ENCODE results near the gene SMPD4.
"Not testable (repeated sequence)": the region's sequence is repeated elsewhere in the genome, so short reads cannot be mapped to it uniquely, and the experiment has no call there.

SMPD4 gene

GRCh38 chr2:130138841-130139251, 42.6 kb downstream of the SMPD4 start:
- H3K4me3 ChIP-seq (replicated peaks; ENCODE audit: low read depth, low read length); DNase-seq (ENCODE audit: extremely low read depth, low read depth): not testable (repeated sequence)

DNA sequence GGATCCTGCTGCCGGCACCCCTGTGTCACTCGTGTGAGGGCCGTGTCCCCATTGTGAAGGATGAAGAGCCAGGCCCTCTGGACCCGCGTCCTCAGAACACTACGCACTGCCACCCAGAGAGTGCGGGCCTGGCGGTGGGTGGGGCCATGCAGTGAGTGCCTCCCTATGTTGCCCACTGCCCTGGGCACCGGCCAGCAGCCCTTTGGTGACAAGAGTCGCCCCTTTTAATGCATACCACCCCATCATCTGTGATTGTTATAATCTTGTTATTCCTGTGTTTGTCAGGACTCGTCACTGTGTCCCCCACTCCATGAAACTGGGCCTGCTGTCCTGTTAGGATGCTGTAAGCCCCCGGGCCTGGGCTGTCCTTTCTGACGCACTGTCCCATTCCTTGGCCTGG, 43.1 kb downstream of the SMPD4 start:
- not testable (repeated sequence) for DNase-seq (ENCODE audit: extremely low read depth, low read depth); H3K4me3 ChIP-seq (replicated peaks; ENCODE audit: low read depth, low read length)

- DNase-seq (ENCODE audit: extremely low read depth, low read depth), result not testable (repeated sequence)
These were observed 44.3 kb downstream of the SMPD4 start for GRCh38 chr2:130137118-130137517.

GRCh38 chr2:130136546-130136945, 44.9 kb downstream of the SMPD4 start:
- not testable (repeated sequence) for H3K4me3 ChIP-seq (replicated peaks; ENCODE audit: low read depth, low read length); DNase-seq (ENCODE audit: extremely low read depth, low read depth)

More at GRCh38 chr2:130137118-130137517, 44.3 kb downstream of the SMPD4 start:
- H3K4me3 ChIP-seq (replicated peaks; ENCODE audit: low read depth, low read length), result not testable (repeated sequence)

- TF ChIP-seq, protein P1, sequence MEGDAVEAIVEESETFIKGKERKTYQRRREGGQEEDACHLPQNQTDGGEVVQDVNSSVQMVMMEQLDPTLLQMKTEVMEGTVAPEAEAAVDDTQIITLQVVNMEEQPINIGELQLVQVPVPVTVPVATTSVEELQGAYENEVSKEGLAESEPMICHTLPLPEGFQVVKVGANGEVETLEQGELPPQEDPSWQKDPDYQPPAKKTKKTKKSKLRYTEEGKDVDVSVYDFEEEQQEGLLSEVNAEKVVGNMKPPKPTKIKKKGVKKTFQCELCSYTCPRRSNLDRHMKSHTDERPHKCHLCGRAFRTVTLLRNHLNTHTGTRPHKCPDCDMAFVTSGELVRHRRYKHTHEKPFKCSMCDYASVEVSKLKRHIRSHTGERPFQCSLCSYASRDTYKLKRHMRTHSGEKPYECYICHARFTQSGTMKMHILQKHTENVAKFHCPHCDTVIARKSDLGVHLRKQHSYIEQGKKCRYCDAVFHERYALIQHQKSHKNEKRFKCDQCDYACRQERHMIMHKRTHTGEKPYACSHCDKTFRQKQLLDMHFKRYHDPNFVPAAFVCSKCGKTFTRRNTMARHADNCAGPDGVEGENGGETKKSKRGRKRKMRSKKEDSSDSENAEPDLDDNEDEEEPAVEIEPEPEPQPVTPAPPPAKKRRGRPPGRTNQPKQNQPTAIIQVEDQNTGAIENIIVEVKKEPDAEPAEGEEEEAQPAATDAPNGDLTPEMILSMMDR (IDR thresholded peaks at IDR 0.05; ENCODE audit: low read depth, low read length, missing control alignments), result no peak
- no peak for DNase-seq (ENCODE audit: extremely low read depth, low read depth)
- H3K4me3 ChIP-seq (replicated peaks; ENCODE audit: low read depth, low read length), result no peak overlapping the region
These were observed 45.5 kb downstream of the SMPD4 start for GRCh38 chr2:130135692-130136541.

DNA sequence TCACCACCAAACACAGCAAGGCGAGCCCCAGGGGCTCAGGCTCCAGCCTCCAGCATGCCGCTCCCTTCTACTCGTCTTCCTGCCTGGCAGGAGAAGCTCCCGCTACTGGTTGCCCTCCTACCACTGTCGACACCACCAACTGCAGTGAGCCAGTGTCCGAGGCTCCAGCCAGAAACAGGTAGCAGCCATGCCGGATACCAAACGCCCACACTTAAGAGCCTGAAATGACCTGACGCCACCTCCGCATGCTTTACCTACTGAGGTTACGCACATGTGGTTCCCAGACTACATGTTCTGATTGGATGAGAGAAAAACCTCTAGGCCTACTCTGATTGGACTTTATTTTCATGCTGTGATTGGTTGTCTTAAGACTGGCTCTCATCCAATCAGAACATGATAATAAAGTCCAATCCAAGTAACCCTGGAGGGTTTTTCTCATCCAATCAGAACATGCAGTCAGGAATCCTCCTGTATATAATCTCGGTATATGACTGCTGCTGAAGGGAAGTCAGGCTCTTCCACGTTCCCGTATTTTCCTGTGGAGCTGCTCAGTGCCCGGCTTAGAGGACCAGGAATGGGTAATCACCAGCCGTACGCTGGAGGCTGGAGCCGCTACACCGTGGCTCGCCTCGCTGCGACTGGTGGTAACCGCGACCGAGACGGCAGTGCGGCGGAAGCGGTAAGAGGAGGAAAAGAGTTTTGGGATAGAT, 52.1 kb downstream of the SMPD4 start, which contains the start of gene POTEF:
TSS of gene POTEF (minus strand) at position 103 of the 710 bp plus-strand sequence. CDS start 8,707 bp downstream, outside the sequence.
- not testable (repeated sequence) for DNase-seq (ENCODE audit: extremely low read depth, low read depth); H3K4me3 ChIP-seq (replicated peaks; ENCODE audit: low read depth, low read length)

GRCh38 chr2:130128464-130128863, 52.9 kb downstream of the SMPD4 start:
- not testable (repeated sequence) for H3K4me3 ChIP-seq (replicated peaks; ENCODE audit: low read depth, low read length)

DNA sequence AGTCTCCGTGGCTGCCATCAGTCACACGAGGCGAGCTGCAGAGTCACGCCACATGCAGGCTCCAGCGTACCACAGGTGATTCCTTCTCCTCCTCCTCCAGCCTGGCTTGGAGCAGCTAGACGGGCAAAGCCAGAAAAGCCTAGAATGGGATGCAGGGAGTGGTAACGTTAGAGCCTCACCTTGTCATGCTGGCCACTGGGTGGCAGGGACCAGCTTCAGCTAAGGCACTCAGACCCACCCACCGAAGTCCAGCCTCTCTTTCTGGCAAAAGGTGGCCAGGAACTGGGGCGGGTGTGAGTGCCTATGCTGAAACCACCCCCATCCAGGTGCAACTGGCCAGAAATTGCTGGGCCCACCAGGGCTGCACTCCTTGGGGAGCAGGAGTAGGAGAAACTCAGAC, 53.7 kb downstream of the SMPD4 start:
- not testable (repeated sequence) for DNase-seq (ENCODE audit: extremely low read depth, low read depth); H3K4me3 ChIP-seq (replicated peaks; ENCODE audit: low read depth, low read length)

More at GRCh38 chr2:130128464-130128863, 52.9 kb downstream of the SMPD4 start:
- not testable (repeated sequence) for DNase-seq (ENCODE audit: extremely low read depth, low read depth)

GRCh38 chr2:130120924-130121323, 60.5 kb downstream of the SMPD4 start:
- DNase-seq (ENCODE audit: extremely low read depth, low read depth); H3K4me3 ChIP-seq (replicated peaks; ENCODE audit: low read depth, low read length): not testable (repeated sequence)

DNA sequence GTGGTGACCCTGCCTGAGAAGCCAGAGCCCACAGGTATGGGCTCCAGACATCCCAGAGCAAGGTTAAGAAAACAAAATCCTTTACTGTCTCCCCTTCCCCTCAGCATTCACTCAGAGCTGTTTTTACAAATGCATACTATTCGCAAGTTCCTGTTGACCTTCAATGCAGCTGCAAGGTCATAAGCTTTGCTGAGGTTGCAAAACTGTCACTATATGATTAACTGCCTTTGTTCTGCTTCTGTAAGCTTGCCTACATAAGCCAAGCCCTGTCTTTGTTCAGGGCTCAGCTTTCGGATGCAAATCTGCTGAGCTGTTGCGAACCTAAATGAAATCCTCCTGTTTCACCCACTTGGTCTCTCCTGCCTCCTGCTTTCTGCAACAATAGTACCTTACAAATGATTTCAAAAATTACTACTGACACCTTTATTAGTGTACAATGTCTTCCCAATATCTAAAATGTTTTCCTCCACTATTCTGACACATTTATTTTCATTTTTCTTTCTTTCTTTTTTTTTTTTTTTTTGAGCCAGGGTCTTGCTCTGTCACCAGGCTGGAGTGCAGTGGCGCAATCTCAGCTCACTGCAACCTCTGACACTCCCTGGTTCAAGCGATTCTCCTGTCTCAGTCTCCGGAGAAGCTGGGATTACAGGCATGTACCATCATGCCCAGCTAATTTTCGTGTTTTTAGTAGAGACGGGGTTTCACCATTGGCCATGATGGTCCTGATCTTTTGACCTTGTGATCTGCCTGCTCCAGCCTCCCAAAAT, 78.6 kb downstream of the SMPD4 start:
- not testable (repeated sequence) for DNase-seq (ENCODE audit: extremely low read depth, low read depth)

More for the DNA sequence above, 78.6 kb downstream of the SMPD4 start:
- not testable (repeated sequence) for H3K4me3 ChIP-seq (replicated peaks; ENCODE audit: low read depth, low read length)

All from HFF-Myc (cell line).